Upper lobe of left lung (tissue), 4 donors: ENCODE measurements around the gene BCL10.

ENCODE experiments used
- CTCF ChIP-seq, 6 experiments: fragments of 450-650 bp in 4 of 6; fragments of 200-600 bp in 2 of 6; sonication (generic) in 2 of 6; IDR thresholded peaks; one replicate each; pipeline ENCODE4 v1.5.1; 2016 to 2019; ENCODE audit warnings: antibody characterized with exemption in 6 of 6
- EP300 ChIP-seq, 4 donors: sonication (generic); formaldehyde crosslinking; IDR thresholded peaks; one replicate each; pipeline ENCODE4 v1.5.1; 2017; ENCODE audit warnings: antibody characterized with exemption in 4 of 4, control low read depth in 2 of 4
- POLR2A ChIP-seq, 4 donors: fragments of 450-650 bp; IDR thresholded peaks; one replicate each; pipeline ENCODE4 v1.5.1; 2016 to 2017; ENCODE audit warnings: antibody characterized with exemption in 4 of 4, mild to moderate bottlenecking in 2 of 4
- POLR2AphosphoS5 ChIP-seq, 2 donors: sonication (generic); formaldehyde crosslinking; IDR thresholded peaks; one replicate each; pipeline ENCODE4 v1.5.1; 2017; ENCODE audit warnings: antibody characterized with exemption in 2 of 2

DNA sequence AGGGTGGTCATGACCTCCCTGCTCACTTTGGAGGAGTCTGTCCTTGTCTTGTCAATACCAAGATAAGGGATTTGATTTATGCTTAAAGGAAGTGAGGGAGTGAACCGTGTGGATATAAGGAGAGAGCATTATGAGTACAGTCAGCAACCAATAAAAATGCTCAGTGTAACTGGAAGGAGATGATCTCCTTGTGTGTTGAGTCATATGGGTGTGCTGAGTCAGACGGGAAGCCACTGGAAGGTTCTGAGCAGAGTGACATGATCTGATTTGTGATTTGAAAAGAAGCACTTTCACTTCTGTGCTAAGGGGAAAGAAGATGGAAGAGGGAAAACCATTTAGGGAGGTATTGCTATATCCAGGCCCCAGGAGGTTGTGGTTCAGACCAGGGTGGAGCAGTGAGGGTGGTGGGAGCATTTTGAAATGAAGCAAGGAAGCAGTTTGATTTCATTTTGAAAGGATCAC is 2.5 kb upstream of the BCL10 start:
- TF ChIP-seq POLR2A (IDR thresholded peaks at IDR 0.05) (no peak), CTCF (IDR thresholded peaks at IDR 0.05) (no peak), EP300 (IDR thresholded peaks at IDR 0.05) (peak in 2 of 4 donors; percentile 24 to 48), POLR2AphosphoS5 (IDR thresholded peaks at IDR 0.05) (peak; percentile 61 to 63)
